Measurements from ENCODE around the gene SLC22A15. TPM values are rescaled to one million over a fixed set of nuclear protein-coding genes. Genes with fewer than 3 reads are reported as not detected.

SLC22A15 gene
- total RNA-seq, result 6.8 and 10.5 TPM in 2 replicates

GRCh38 chr1:115976062-115976920, at the start of gene SLC22A15:
SLC22A15 (plus strand) TSS chr1:115976513; CDS start chr1:115976628, 115 bp downstream.

GRCh38 chr1:116110567-116111523, 134.5 kb downstream of the SLC22A15 start, which contains the start of gene MAB21L3:
MAB21L3 (plus strand) TSS chr1:116111399; CDS start chr1:116112616, 1,217 bp downstream.

Other genes starting within 250 kb of the SLC22A15 start
- under 0.01 TPM in 2 replicates for gene CASQ2, start 207.8 kb upstream of the SLC22A15 start, total RNA-seq
- gene NHLH2, start 135.4 kb upstream of the SLC22A15 start, total RNA-seq, result not detected in 2 replicates
- 0.28 TPM in 2 replicates for gene MAB21L3, start 134.9 kb downstream of the SLC22A15 start, total RNA-seq